H1 (cell line): ENCODE data around the gene ZMIZ1. TPM values are rescaled to one million over a fixed set of nuclear protein-coding genes. Genes with fewer than 3 reads are reported as not detected.

Experiments used
- CTCF ChIA-PET: fragments of 300-600 bp; sonication (Branson Sonifier 250); formaldehyde crosslinking; loops from one replicate; lab custom pipeline; 2021; ENCODE audit not compliant: partially characterized antibody; lab: Charles Lee
- POLR2A ChIA-PET: fragments of 300-600 bp; sonication (Branson Sonifier 250); formaldehyde crosslinking; loops from one replicate; lab custom pipeline; 2021; ENCODE audit warnings: inconsistent platforms; ENCODE audit not compliant: partially characterized antibody; lab: Charles Lee
- DNase-seq, 2 experiments: peaks; one replicate each; pipeline versions ENCODE4 v3.0.0 to v3.0.0-alpha.2; 2010 to 2022; ENCODE audit warnings: low spot score in 2 of 2, low read depth in 1 of 2, mixed read lengths in 1 of 2
- FAIRE-seq: peaks from 2 replicates; lab custom pipeline; 2011; peaks lifted over from hg19 to GRCh38; lab: Jason Lieb, UNC
- H2AFZ ChIP-seq: 2 replicates; pipeline ENCODE4 v1.8.1; 2012; ENCODE audit warnings: low read length, inconsistent platforms
- H2AK5ac ChIP-seq: 2 replicates; pipeline ENCODE4 v1.6.1; 2013; ENCODE audit warnings: low read depth, low read length
- H2BK120ac ChIP-seq: replicated peaks from 2 replicates; pipeline ENCODE3; 2013; ENCODE audit warnings: low read depth, low read length, inconsistent platforms
- H2BK12ac ChIP-seq: 2 replicates; pipeline ENCODE4 v1.6.1; 2013; ENCODE audit warnings: low read depth, low read length
- H2BK15ac ChIP-seq: 2 replicates; pipeline ENCODE4 v1.6.1; 2013; ENCODE audit warnings: low read length
- H2BK20ac ChIP-seq: 2 replicates; pipeline ENCODE4 v1.6.1; 2013; ENCODE audit warnings: low read length
- H2BK5ac ChIP-seq: 2 replicates; pipeline ENCODE4 v1.6.1; 2013; ENCODE audit warnings: low read depth, low read length
- H3K14ac ChIP-seq: 2 replicates; pipeline ENCODE4 v1.6.1; 2013; ENCODE audit warnings: inconsistent platforms; ENCODE audit not compliant: insufficient read length
- H3K18ac ChIP-seq: 2 replicates; pipeline ENCODE4 v1.6.1; 2013; ENCODE audit warnings: low read length; ENCODE audit errors: extremely low read depth
- H3K23ac ChIP-seq: 2 replicates; pipeline ENCODE4 v1.6.1; 2013; ENCODE audit warnings: inconsistent platforms; ENCODE audit not compliant: insufficient read length
- H3K23me2 ChIP-seq: 2 replicates; pipeline ENCODE4 v1.6.1; 2013; ENCODE audit warnings: low read depth, low read length
- H3K27ac ChIP-seq: 2 replicates; pipeline ENCODE4 v1.6.1; 2011; ENCODE audit warnings: low read depth, low read length, inconsistent platforms
- H3K27me3 ChIP-seq, 4 experiments: replicated peaks in 1 of 4; 1 replicate in 1 of 4; 2 replicates in 3 of 4; pipeline versions ENCODE4 v1.6.1 to v1.8.1; 2011 to 2013; ENCODE audit warnings: low read length in 3 of 4, mild to moderate bottlenecking in 3 of 4, inconsistent platforms in 2 of 4, mixed read lengths in 2 of 4, moderate library complexity in 1 of 4; ENCODE audit not compliant: control insufficient read depth in 3 of 4, insufficient read depth in 3 of 4; ENCODE audit errors: extremely low read depth in 1 of 4
- H3K36me3 ChIP-seq, 4 experiments: 2 replicates each; pipeline versions ENCODE4 v1.6.1 to v1.8.1; 2011 to 2013; ENCODE audit warnings: mild to moderate bottlenecking in 4 of 4, low read length in 3 of 4, moderate library complexity in 2 of 4, control low read depth in 1 of 4, inconsistent platforms in 1 of 4; ENCODE audit not compliant: insufficient read depth in 4 of 4, control insufficient read depth in 2 of 4
- H3K4ac ChIP-seq: replicated peaks from 2 replicates; pipeline ENCODE3; 2013; ENCODE audit warnings: low read length, low read depth, mixed read lengths, inconsistent platforms; ENCODE audit not compliant: insufficient read length
- H3K4me1 ChIP-seq, 4 experiments: replicated peaks in 1 of 4; 1 replicate in 1 of 4; 2 replicates in 3 of 4; pipeline versions ENCODE4 v1.6.1 to v1.8.1; 2011 to 2013; ENCODE audit warnings: low read length in 3 of 4, inconsistent platforms in 2 of 4, mixed read lengths in 1 of 4; ENCODE audit not compliant: insufficient read depth in 4 of 4, control insufficient read depth in 3 of 4
- H3K4me2 ChIP-seq, 2 experiments: 2 replicates each; pipeline versions ENCODE4 v1.6.1 to v1.8.1; 2011 to 2013; ENCODE audit warnings: low read depth in 2 of 2, low read length in 2 of 2, control low read depth in 1 of 2, inconsistent platforms in 1 of 2, mild to moderate bottlenecking in 1 of 2; ENCODE audit not compliant: insufficient read depth in 1 of 2
- H3K4me3 ChIP-seq, 4 experiments: fragments of 200-600, 300-600 bp in 1 of 4; sonication (generic), shearing (Covaris generic), sonication (Bioruptor Twin) in 1 of 4; 2 replicates each; pipeline versions ENCODE4 v1.5.1 to v1.8.1; 2011 to 2016; ENCODE audit warnings: low read length in 4 of 4, low read depth in 3 of 4, control low read depth in 2 of 4, inconsistent platforms in 2 of 4, mild to moderate bottlenecking in 2 of 4, mixed read lengths in 1 of 4, moderate library complexity in 1 of 4; ENCODE audit not compliant: insufficient read depth in 2 of 4; ENCODE audit errors: extremely low read depth in 1 of 4
- H3K56ac ChIP-seq: replicated peaks from 2 replicates; pipeline ENCODE3; 2013; ENCODE audit warnings: low read depth, mild to moderate bottlenecking, mixed read lengths, low read length, inconsistent platforms; ENCODE audit not compliant: insufficient read length
- H3K79me1 ChIP-seq: 2 replicates; pipeline ENCODE4 v1.6.1; 2013; ENCODE audit warnings: low read depth, low read length, control low read depth
- H3K79me2 ChIP-seq, 2 experiments: 2 replicates each; pipeline versions ENCODE4 v1.6.1 to v1.8.1; 2012 to 2013; ENCODE audit warnings: low read length in 2 of 2, mild to moderate bottlenecking in 2 of 2, inconsistent platforms in 1 of 2; ENCODE audit not compliant: insufficient read depth in 2 of 2, control insufficient read depth in 1 of 2
- H3K9ac ChIP-seq, 4 experiments: replicated peaks in 1 of 4; 1 replicate in 1 of 4; 2 replicates in 3 of 4; pipeline versions ENCODE4 v1.6.1 to v1.8.1; 2011 to 2013; ENCODE audit warnings: low read depth in 3 of 4, low read length in 3 of 4, control low read depth in 2 of 4, mild to moderate bottlenecking in 2 of 4, moderate library complexity in 2 of 4, inconsistent platforms in 1 of 4; ENCODE audit errors: extremely low read depth in 1 of 4
- H3K9me3 ChIP-seq, 2 experiments: 2 replicates each; pipeline versions ENCODE4 v1.6.1 to v1.8.1; 2012 to 2013; ENCODE audit warnings: mild to moderate bottlenecking in 2 of 2, moderate library complexity in 2 of 2, control low read depth in 1 of 2, inconsistent platforms in 1 of 2, low read depth in 1 of 2, low read length in 1 of 2, mixed read lengths in 1 of 2; ENCODE audit not compliant: insufficient read depth in 2 of 2
- H4K20me1 ChIP-seq, 2 experiments: replicated peaks in 1 of 2; 2 replicates each; pipeline versions ENCODE3 to v1.8.1; 2011 to 2013; ENCODE audit warnings: inconsistent platforms in 2 of 2, low read length in 2 of 2, mild to moderate bottlenecking in 1 of 2; ENCODE audit not compliant: insufficient read depth in 2 of 2, control insufficient read depth in 1 of 2
- H4K5ac ChIP-seq: 2 replicates; pipeline ENCODE4 v1.6.1; 2013; ENCODE audit warnings: low read length, low read depth, mixed read lengths, inconsistent platforms; ENCODE audit not compliant: insufficient read length
- H4K8ac ChIP-seq: 2 replicates; pipeline ENCODE4 v1.8.0; 2013; ENCODE audit warnings: mild to moderate bottlenecking, moderate library complexity, low read length, inconsistent platforms; ENCODE audit not compliant: insufficient read depth; ENCODE audit errors: extremely low read depth
- H4K91ac ChIP-seq: replicated peaks from 2 replicates; pipeline ENCODE3; 2013; ENCODE audit warnings: low read length, mixed read lengths, inconsistent platforms; ENCODE audit not compliant: insufficient read length
- CEBPB ChIP-seq: IDR thresholded peaks from 2 replicates; pipeline ENCODE4 v1.6.1; 2012; ENCODE audit warnings: low read depth, low read length
- CREB1 ChIP-seq: IDR thresholded peaks from 2 replicates; pipeline ENCODE4 v1.6.1; 2012; ENCODE audit warnings: inconsistent platforms
- GTF2F1 ChIP-seq: IDR thresholded peaks from 2 replicates; pipeline ENCODE4 v1.6.1; 2012; ENCODE audit warnings: low read depth, low read length, improper control_type of control experiment, borderline replicate concordance
- JUND ChIP-seq: IDR thresholded peaks from 2 replicates; pipeline ENCODE4 v1.6.1; 2011; ENCODE audit warnings: mild to moderate bottlenecking, improper control_type of control experiment, low read length
- KDM1A ChIP-seq: fragments of 200-600, 300-600 bp; sonication (generic); IDR thresholded peaks from 2 replicates; pipeline ENCODE4 v1.7.1; 2016; ENCODE audit warnings: mild to moderate bottlenecking, low read length, borderline replicate concordance
- POLR2AphosphoS5 ChIP-seq: IDR thresholded peaks from 2 replicates; pipeline ENCODE4 v1.6.1; 2011; ENCODE audit warnings: low read depth, low read length
- RAD21 ChIP-seq, 2 experiments: IDR thresholded peaks in 1 of 2; conservative IDR thresholded peaks in 1 of 2; 2 replicates each; pipeline ENCODE4 v1.6.1; 2011; ENCODE audit warnings: low read depth in 2 of 2, low read length in 2 of 2, improper control_type of control experiment in 1 of 2, inconsistent platforms in 1 of 2, mild to moderate bottlenecking in 1 of 2, moderate library complexity in 1 of 2
- SIX5 ChIP-seq: IDR thresholded peaks from 2 replicates; pipeline ENCODE4 v1.6.1; 2011; ENCODE audit warnings: mild to moderate bottlenecking, low read depth, low read length
- WGBS, 2 experiments: shearing (Covaris generic) in 1 of 2; methylation state at CpG; one replicate each; pipeline versions ENCODE4 v1.1.6 to v1.1.7; 2013 to 2015; ENCODE audit warnings: low lambda C conversion rate in 2 of 2, mixed read lengths in 2 of 2, inconsistent platforms in 1 of 2, low coverage in 1 of 2, missing lambda C conversion rate in 1 of 2; ENCODE audit not compliant: insufficient replicate concordance in 2 of 2, insufficient coverage in 1 of 2, insufficient read length in 1 of 2; ENCODE audit errors: extremely low coverage in 1 of 2, missing lambda C conversion rate in 1 of 2; 5-methylcytosine and 5-hydroxymethylcytosine counted together
- polyA plus RNA-seq, 7 experiments: library from polyadenylated mRNA; depleted of rRNA in 3 of 7; stranded (reverse) in 5 of 7; unstranded in 2 of 7; fragments of >200 nt in 5 of 7; fragments of 200-250 nt in 2 of 7; gene quantifications; 1 replicate in 5 of 7; 2 replicates in 1 of 7; 4 replicates in 1 of 7; pipeline versions ENCODE4 v1.2.1 to v1.2.3, GENCODE V29; 2011 to 2013; ENCODE audit warnings: missing spikeins in 2 of 7, mixed read lengths in 2 of 7
- total RNA-seq: library from RNA; stranded (reverse); fragmentation: NEBNext Ultra II Directional; extraction: Animal tissue kit (Norgen Biotek cat#: 25700); gene quantifications from 2 replicates; pipeline ENCODE4 v1.2.1, GENCODE V29; 2021
- TF ChIP-seq, protein P1 (sequence below): IDR thresholded peaks from 2 replicates; pipeline ENCODE4 v1.6.1; 2012; ENCODE audit warnings: low read length, inconsistent platforms
- TF ChIP-seq, protein P2 (sequence below): IDR thresholded peaks from 2 replicates; pipeline ENCODE4 v1.6.1; 2011; ENCODE audit warnings: low read depth, mild to moderate bottlenecking, low read length; ENCODE audit not compliant: insufficient read depth

Gene ZMIZ1
- total and polyA plus RNA-seq, 2 of the 8 experiments (the other 6 are each of a cell fraction or from before 2014, with no cell fraction given) = 8.1 to 28.0 TPM

DNA sequence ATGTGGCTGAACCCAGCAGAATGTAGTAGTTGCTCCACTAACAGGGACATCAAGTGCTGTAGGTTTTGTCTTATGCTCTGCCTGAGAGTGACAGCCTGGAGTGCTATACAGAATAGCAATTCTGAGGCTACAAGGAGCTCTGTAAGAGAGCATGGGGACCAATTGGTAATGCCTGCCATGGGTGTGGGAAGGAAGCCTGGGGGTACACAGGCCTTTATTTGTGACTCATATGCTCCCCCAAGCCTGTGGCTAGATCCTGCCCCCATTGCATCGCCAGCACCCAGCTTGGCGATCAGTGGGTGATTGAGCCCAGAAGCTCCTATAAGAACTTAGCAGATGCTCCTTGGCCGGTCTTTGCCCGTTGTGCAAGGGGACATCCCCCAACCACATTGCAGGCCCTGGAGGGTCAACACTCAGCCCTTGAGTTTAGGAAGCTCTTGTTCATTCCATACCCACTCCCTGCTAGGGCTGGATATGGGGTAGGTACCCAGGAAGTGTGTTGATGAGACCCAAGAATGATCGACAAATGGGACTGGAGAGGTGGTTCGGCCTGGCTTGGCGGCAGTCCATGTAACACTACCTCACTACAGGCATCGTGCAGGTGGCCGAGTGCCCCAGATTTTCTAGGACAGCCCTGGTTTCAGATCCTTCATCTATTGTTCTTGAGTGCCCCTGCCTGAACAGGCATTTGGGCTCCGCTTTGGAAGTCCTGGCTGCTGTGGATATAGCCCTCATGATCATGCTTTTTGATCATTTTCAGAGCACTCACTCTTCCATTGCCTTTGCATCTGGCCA is 37.7 kb downstream of the ZMIZ1 start:
- Histone ChIP-seq H4K91ac (no peak overlapping the region), H3K27ac (no peak overlapping the region), H2BK20ac (no peak overlapping the region), H3K23ac (no peak overlapping the region), H2BK12ac (no peak overlapping the region), H4K20me1 (peaks cover 28 to 40% of the 10 kb centered on the region in 2 experiments), H3K14ac (no peak overlapping the region), H3K18ac (no peak overlapping the region), H3K79me1 (peaks cover 60% of the 10 kb centered on the region), H3K56ac (no peak overlapping the region), H2BK120ac (no peak overlapping the region), H3K9me3 (no peaks in the 10 kb centered on the region), H2BK15ac (no peak overlapping the region), H3K23me2 (no peaks in the 10 kb centered on the region; the same call in 1 of the 2 replicates), H2AK5ac (no peak overlapping the region), H3K79me2 (peaks cover 14 to 99% of the 10 kb centered on the region in 2 experiments; a peak in 3 of 4 replicates), H3K4me3 (no peak overlapping the region), H4K5ac (no peak overlapping the region), H3K4ac (no peak overlapping the region), H2AFZ (no peak overlapping the region), H2BK5ac (0 out of 2 replicates have a peak overlapping the region, but pooled peaks have one; percentile 5), H4K8ac (no peak overlapping the region), H3K9ac (no peak overlapping the region), H3K4me2 (no peak overlapping the region), H3K27me3 (no peaks in the 10 kb centered on the region), H3K36me3 (no peaks in the 10 kb centered on the region), H3K4me1 (peaks cover 12 to 32% (median 18%) of the 10 kb centered on the region in 4 experiments)
- FAIRE-seq = no peak
- DNase-seq = no peak
- ChIA-PET CTCF (interaction anchor here (0.9 to 3.3 kb wide), 12 partner anchors 9 to 162 kb away, joined by 3 to 16 read pairs (median 4); no protein-coding TSS in a partner anchor), POLR2A (interaction anchor here (0.6 kb wide), 1 partner anchor 16 kb away, joined by 3 read pairs; no protein-coding TSS in a partner anchor)
- WGBS, 2 experiments = 94% methylated on average over 10 of the region's 10 CpGs; no CpG with 5 or more reads in 1 of the 2 experiments
- TF ChIP-seq CREB1 (no peak), KDM1A (no peak), CEBPB (no peak), SIX5 (no peak), GTF2F1 (no peak), RAD21 (IDR thresholded peaks at IDR 0.05 in 1 of 2, conservative IDR thresholded peaks at IDR 0.05 in 1 of 2; ENCODE audit: low read depth in 2 of 2, low read length in 2 of 2) (no peak), JUND (no peak), POLR2AphosphoS5 (no peak)
- TF ChIP-seq, protein P1, sequence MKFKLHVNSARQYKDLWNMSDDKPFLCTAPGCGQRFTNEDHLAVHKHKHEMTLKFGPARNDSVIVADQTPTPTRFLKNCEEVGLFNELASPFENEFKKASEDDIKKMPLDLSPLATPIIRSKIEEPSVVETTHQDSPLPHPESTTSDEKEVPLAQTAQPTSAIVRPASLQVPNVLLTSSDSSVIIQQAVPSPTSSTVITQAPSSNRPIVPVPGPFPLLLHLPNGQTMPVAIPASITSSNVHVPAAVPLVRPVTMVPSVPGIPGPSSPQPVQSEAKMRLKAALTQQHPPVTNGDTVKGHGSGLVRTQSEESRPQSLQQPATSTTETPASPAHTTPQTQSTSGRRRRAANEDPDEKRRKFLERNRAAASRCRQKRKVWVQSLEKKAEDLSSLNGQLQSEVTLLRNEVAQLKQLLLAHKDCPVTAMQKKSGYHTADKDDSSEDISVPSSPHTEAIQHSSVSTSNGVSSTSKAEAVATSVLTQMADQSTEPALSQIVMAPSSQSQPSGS = no peak
- TF ChIP-seq, protein P2, sequence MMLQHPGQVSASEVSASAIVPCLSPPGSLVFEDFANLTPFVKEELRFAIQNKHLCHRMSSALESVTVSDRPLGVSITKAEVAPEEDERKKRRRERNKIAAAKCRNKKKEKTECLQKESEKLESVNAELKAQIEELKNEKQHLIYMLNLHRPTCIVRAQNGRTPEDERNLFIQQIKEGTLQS = no peak
